MG63 (cell line): ENCODE measurements around the gene CDH4. TPM values are rescaled to one million over a fixed set of nuclear protein-coding genes. Genes with fewer than 3 reads are reported as not detected.
"Not testable (repeated sequence)": the region's sequence is repeated elsewhere in the genome, so short reads cannot be mapped to it uniquely, and the experiment has no call there.

Experiments
- DNase-seq: peaks from one replicate; pipeline ENCODE4 v3.0.0-alpha.2; 2020
- H3K27me3 ChIP-seq: fragments of 250-450 bp; sonication (Bioruptor Pico); 2 replicates; pipeline ENCODE4 v1.5.1; 2020; ENCODE audit warnings: mild to moderate bottlenecking, moderate library complexity
- H3K36me3 ChIP-seq: fragments of 250-450 bp; sonication (Bioruptor Pico); 2 replicates; pipeline ENCODE4 v1.5.1; 2020; ENCODE audit warnings: mild to moderate bottlenecking, moderate library complexity
- H3K4me3 ChIP-seq: fragments of 250-450 bp; sonication (Bioruptor Pico); 2 replicates; pipeline ENCODE4 v1.5.1; 2020; ENCODE audit warnings: mild to moderate bottlenecking, moderate library complexity
- H3K9me3 ChIP-seq: fragments of 250-450 bp; sonication (Bioruptor Pico); 2 replicates; pipeline ENCODE4 v1.5.1; 2020; ENCODE audit warnings: mild to moderate bottlenecking, moderate library complexity
- total RNA-seq: library from RNA; depleted of rRNA; stranded (reverse); fragments of >200 nt; shearing (Covaris generic); gene quantifications from 2 replicates; pipeline ENCODE4 v1.2.3, GENCODE V29; 2014; ENCODE audit warnings: low replicate concordance

Gene CDH4
- total RNA-seq, 1 experiment from 2014 or later = not detected

- Histone ChIP-seq H3K27me3 (peaks cover 20% of the 10 kb centered on the region), H3K9me3 (no peaks in the 10 kb centered on the region), H3K36me3 (no peaks in the 10 kb centered on the region), H3K4me3 (no peak overlapping the region)
- DNase-seq = no peak
Measured at GRCh38 chr20:61957961-61958715, 706.1 kb downstream of the CDH4 start.

GRCh38 chr20:61958773-61959700 is 707.0 kb downstream of the CDH4 start:
- DNase-seq = peak; percentile 28
- no peaks in the 10 kb centered on the region for H3K36me3 ChIP-seq
- H3K9me3 ChIP-seq = no peaks in the 10 kb centered on the region

GRCh38 chr20:61960836-61961235 is 708.8 kb downstream of the CDH4 start:
- H3K9me3 ChIP-seq = no peaks in the 10 kb centered on the region
- peaks cover 9% of the 10 kb centered on the region; the same call in 1 of the 2 replicates for H3K27me3 ChIP-seq
- no peak overlapping the region for H3K4me3 ChIP-seq
- DNase-seq = no peak
- H3K36me3 ChIP-seq = no peaks in the 10 kb centered on the region

More at GRCh38 chr20:61958773-61959700, 707.0 kb downstream of the CDH4 start:
- Histone ChIP-seq H3K4me3 (no peak overlapping the region), H3K27me3 (peaks cover 20% of the 10 kb centered on the region)

GRCh38 chr20:61963149-61963548 is 711.1 kb downstream of the CDH4 start:
- Histone ChIP-seq H3K36me3 (no peaks in the 10 kb centered on the region), H3K9me3 (no peaks in the 10 kb centered on the region), H3K27me3 (no peaks in the 10 kb centered on the region), H3K4me3 (no peak overlapping the region)
- DNase-seq = no peak

GRCh38 chr20:61963885-61964674 is 712.0 kb downstream of the CDH4 start:
- DNase-seq = no peak
- Histone ChIP-seq H3K4me3 (no peak overlapping the region), H3K27me3 (no peaks in the 10 kb centered on the region), H3K36me3 (no peaks in the 10 kb centered on the region), H3K9me3 (no peaks in the 10 kb centered on the region)

GRCh38 chr20:61964675-61965605 is 712.9 kb downstream of the CDH4 start:
- no peaks in the 10 kb centered on the region for H3K9me3 ChIP-seq
- no peak overlapping the region for H3K4me3 ChIP-seq
- DNase-seq = no peak
- no peaks in the 10 kb centered on the region for H3K27me3 ChIP-seq
- no peaks in the 10 kb centered on the region; the same call in 1 of the 2 replicates for H3K36me3 ChIP-seq

- H3K4me3 ChIP-seq = no peak overlapping the region
- no peaks in the 10 kb centered on the region for H3K27me3 ChIP-seq
- no peaks in the 10 kb centered on the region; the same call in 1 of the 2 replicates for H3K36me3 ChIP-seq
- DNase-seq = no peak
- H3K9me3 ChIP-seq = no peaks in the 10 kb centered on the region
Measured at GRCh38 chr20:61965606-61966491, 713.8 kb downstream of the CDH4 start.

GRCh38 chr20:61966492-61967244 is 714.6 kb downstream of the CDH4 start:
- Histone ChIP-seq H3K4me3 (no peak overlapping the region), H3K36me3 (no peaks in the 10 kb centered on the region; the same call in 1 of the 2 replicates), H3K9me3 (no peaks in the 10 kb centered on the region), H3K27me3 (no peaks in the 10 kb centered on the region)
- no peak for DNase-seq

GRCh38 chr20:61967300-61967699 is 715.2 kb downstream of the CDH4 start:
- DNase-seq = no peak
- Histone ChIP-seq H3K4me3 (no peak overlapping the region), H3K9me3 (no peaks in the 10 kb centered on the region), H3K36me3 (peaks cover 3% of the 10 kb centered on the region), H3K27me3 (no peaks in the 10 kb centered on the region)

GRCh38 chr20:61968036-61968810 is 716.2 kb downstream of the CDH4 start:
- no peak overlapping the region for H3K4me3 ChIP-seq
- DNase-seq = no peak
- peaks cover 11% of the 10 kb centered on the region for H3K36me3 ChIP-seq
- no peaks in the 10 kb centered on the region for H3K27me3 ChIP-seq
- H3K9me3 ChIP-seq = no peaks in the 10 kb centered on the region

- Histone ChIP-seq H3K36me3 (peaks cover 18% of the 10 kb centered on the region), H3K4me3 (no peak overlapping the region), H3K9me3 (no peaks in the 10 kb centered on the region), H3K27me3 (no peaks in the 10 kb centered on the region)
- DNase-seq = no peak
Measured at GRCh38 chr20:61968932-61969331, 716.9 kb downstream of the CDH4 start.

- no peak overlapping the region for H3K4me3 ChIP-seq
- peaks cover 24% of the 10 kb centered on the region for H3K36me3 ChIP-seq
- no peaks in the 10 kb centered on the region for H3K27me3 ChIP-seq
- DNase-seq = no peak
- no peaks in the 10 kb centered on the region for H3K9me3 ChIP-seq
Measured at GRCh38 chr20:61969806-61970205, 717.7 kb downstream of the CDH4 start.

GRCh38 chr20:61970357-61970756 is 718.3 kb downstream of the CDH4 start:
- H3K4me3 ChIP-seq = no peak overlapping the region
- DNase-seq = no peak
- H3K9me3 ChIP-seq = no peaks in the 10 kb centered on the region
- H3K36me3 ChIP-seq = peaks cover 24% of the 10 kb centered on the region
- no peaks in the 10 kb centered on the region for H3K27me3 ChIP-seq

- peaks cover 30% of the 10 kb centered on the region for H3K36me3 ChIP-seq
- H3K27me3 ChIP-seq, DNase-seq, H3K9me3 ChIP-seq, H3K4me3 ChIP-seq: not testable (repeated sequence)
Measured at GRCh38 chr20:61971595-61971994, 719.5 kb downstream of the CDH4 start.
